Smooth muscle cell (in vitro differentiated cells): ENCODE results near the gene HSPB7. TPM values are rescaled to one million over a fixed set of nuclear protein-coding genes. Genes with fewer than 3 reads are reported as not detected.

ENCODE experiments used
- DNase-seq: peaks from one replicate; lab custom pipeline; 2025; ENCODE audit not compliant: unreplicated experiment; lab: John Stamatoyannopoulos, UW
- H2AFZ ChIP-seq: fragments of 200-600 bp; sonication (generic); 2 replicates; pipeline ENCODE4 v1.6.0; 2016; ENCODE audit warnings: antibody characterized with exemption, low read depth, mild to moderate bottlenecking
- H3F3A ChIP-seq: fragments of 200-600 bp; sonication (generic); 2 replicates; pipeline ENCODE4 v1.6.0; 2017; ENCODE audit warnings: antibody characterized with exemption, low read depth
- H3K27ac ChIP-seq: fragments of 200-600 bp; sonication (generic); 2 replicates; pipeline ENCODE4 v1.5.1; 2016; ENCODE audit warnings: low read depth, mild to moderate bottlenecking
- H3K27me3 ChIP-seq: fragments of 200-600 bp; sonication (generic); 2 replicates; pipeline ENCODE4 v1.6.1; 2016; ENCODE audit warnings: low read depth, mild to moderate bottlenecking
- H3K36me3 ChIP-seq: fragments of 200-600 bp; sonication (generic); 2 replicates; pipeline ENCODE4 v1.5.1; 2016; ENCODE audit warnings: low read depth
- H3K4me1 ChIP-seq: fragments of 200-600 bp; sonication (generic); 2 replicates; pipeline ENCODE4 v1.5.1; 2016; ENCODE audit warnings: low read depth
- H3K4me2 ChIP-seq: fragments of 200-600 bp; sonication (generic); 2 replicates; pipeline ENCODE4 v1.6.0; 2016; ENCODE audit warnings: mild to moderate bottlenecking
- H3K4me3 ChIP-seq: fragments of 200-600 bp; sonication (generic); 2 replicates; pipeline ENCODE4 v1.5.1; 2016; ENCODE audit warnings: mild to moderate bottlenecking
- H3K79me2 ChIP-seq: fragments of 200-600 bp; sonication (generic); 2 replicates; pipeline ENCODE4 v1.6.0; 2016; ENCODE audit warnings: low read depth, mild to moderate bottlenecking
- H3K9ac ChIP-seq: fragments of 200-600 bp; sonication (generic); 2 replicates; pipeline ENCODE4 v1.6.0; 2016; ENCODE audit warnings: low read depth
- H3K9me3 ChIP-seq: fragments of 200-600 bp; sonication (generic); replicated peaks from 2 replicates; pipeline ENCODE4 v1.5.1; 2016; ENCODE audit warnings: low read depth
- H4K20me1 ChIP-seq: fragments of 200-600 bp; sonication (generic); 2 replicates; pipeline ENCODE4 v1.6.0; 2016; ENCODE audit warnings: low read depth
- CTCF ChIP-seq: fragments of 200-600 bp; sonication (generic); IDR thresholded peaks from 2 replicates; pipeline ENCODE4 v1.5.1; 2017; ENCODE audit warnings: borderline replicate concordance, mild to moderate bottlenecking, antibody characterized with exemption; ENCODE audit not compliant: insufficient read depth, poor library complexity, severe bottlenecking
- WGBS: methylation state at CpG from one replicate; pipeline ENCODE4 v1.1.7; 2016; ENCODE audit warnings: low lambda C conversion rate; 5-methylcytosine and 5-hydroxymethylcytosine counted together
- polyA plus RNA-seq: library from polyadenylated mRNA; unstranded; fragments of >200 nt; fragmentation: Nextera tagmentation; extraction: Ambion mirVana; gene quantifications from 2 replicates; pipeline ENCODE4 v1.2.1, GENCODE V29; 2016
- total RNA-seq: library from RNA; depleted of rRNA; stranded (reverse); fragments of >200 nt; gene quantifications from 2 replicates; pipeline ENCODE4 v1.2.3, GENCODE V29; 2014

Gene HSPB7
- total and polyA plus RNA-seq, 2 experiments from 2014 or later: 23.0 to 80.5 TPM

GRCh38 chr1:15973772-15974171 is 44.1 kb downstream of the HSPB7 start:
- peaks cover 9% of the 10 kb centered on the region for H3K4me1 ChIP-seq
- H3K79me2 ChIP-seq: peaks cover 53% of the 10 kb centered on the region
- no peaks in the 10 kb centered on the region for H3K9me3 ChIP-seq
- DNase-seq: no peak
- H4K20me1 ChIP-seq: peaks cover 31% of the 10 kb centered on the region
- H3K36me3 ChIP-seq: peaks cover 3% of the 10 kb centered on the region
- 96% methylated on average over 4 of the region's 4 CpGs for WGBS
- H3K4me2 ChIP-seq: no peak overlapping the region
- H2AFZ ChIP-seq: no peak overlapping the region
- no peak overlapping the region for H3K27ac ChIP-seq
- no peak overlapping the region for H3K9ac ChIP-seq
- H3K27me3 ChIP-seq: no peaks in the 10 kb centered on the region
- TF ChIP-seq CTCF: no peak
- no peaks in the 10 kb centered on the region for H3F3A ChIP-seq
- no peak overlapping the region for H3K4me3 ChIP-seq

- H3K4me3 ChIP-seq: no peak overlapping the region
- TF ChIP-seq CTCF: no peak
- peaks cover 3% of the 10 kb centered on the region for H3K36me3 ChIP-seq
- H3K4me2 ChIP-seq: no peak overlapping the region
- no peak overlapping the region for H3K27ac ChIP-seq
- H3K9me3 ChIP-seq: no peaks in the 10 kb centered on the region
- no peak overlapping the region for H3K9ac ChIP-seq
- H3K27me3 ChIP-seq: no peaks in the 10 kb centered on the region
- no peak overlapping the region for H2AFZ ChIP-seq
- DNase-seq: no peak
- peaks cover 45% of the 10 kb centered on the region for H4K20me1 ChIP-seq
- 90% methylated on average over 1 of the region's 1 CpG for WGBS
- peaks cover 66% of the 10 kb centered on the region for H3K79me2 ChIP-seq
- H3F3A ChIP-seq: peaks cover 3% of the 10 kb centered on the region
- H3K4me1 ChIP-seq: peaks cover 9% of the 10 kb centered on the region
These were observed 45.4 kb downstream of the HSPB7 start for GRCh38 chr1:15972409-15972808.

- no peak overlapping the region for H3K27ac ChIP-seq
- no peak overlapping the region for H2AFZ ChIP-seq
- H3F3A ChIP-seq: peaks cover 16% of the 10 kb centered on the region
- H3K27me3 ChIP-seq: no peaks in the 10 kb centered on the region
- H3K4me3 ChIP-seq: no peak overlapping the region
- H4K20me1 ChIP-seq: peaks cover 60% of the 10 kb centered on the region
- peaks cover 6% of the 10 kb centered on the region for H3K4me1 ChIP-seq
- H3K36me3 ChIP-seq: peaks cover 3% of the 10 kb centered on the region
- TF ChIP-seq CTCF: no peak
- no peak overlapping the region for H3K4me2 ChIP-seq
- H3K79me2 ChIP-seq: peaks cover 72% of the 10 kb centered on the region
- H3K9me3 ChIP-seq: no peaks in the 10 kb centered on the region
- no peak for DNase-seq
- no peak overlapping the region for H3K9ac ChIP-seq
These were observed 46.9 kb downstream of the HSPB7 start for GRCh38 chr1:15970911-15971310.

GRCh38 chr1:15969321-15969880 is 48.4 kb downstream of the HSPB7 start:
- Histone ChIP-seq H3K4me2 (no peak overlapping the region), H3K36me3 (peaks cover 3% of the 10 kb centered on the region), H3K9ac (no peak overlapping the region), H3K4me3 (no peak overlapping the region), H3K9me3 (no peaks in the 10 kb centered on the region), H3K27ac (no peak overlapping the region), H3K27me3 (no peaks in the 10 kb centered on the region), H3F3A (peaks cover 23% of the 10 kb centered on the region), H3K4me1 (peaks cover 5% of the 10 kb centered on the region), H4K20me1 (peaks cover 66% of the 10 kb centered on the region), H2AFZ (no peak overlapping the region), H3K79me2 (peaks cover 72% of the 10 kb centered on the region)
- WGBS: over 99% methylated on average over 13 of the region's 13 CpGs
- no peak for TF ChIP-seq CTCF
- DNase-seq: no peak
